RCC 7860 (cell line): ENCODE measurements around the gene TENM4.

Experiments used
- DNase-seq: peaks from one replicate; pipeline ENCODE4 v3.0.0-alpha.2; 2015; ENCODE audit warnings: low spot score
- FAIRE-seq: peaks from 2 replicates; lab custom pipeline; 2012; peaks lifted over from hg19 to GRCh38; lab: Jason Lieb, UNC

The TENM4 gene

DNA sequence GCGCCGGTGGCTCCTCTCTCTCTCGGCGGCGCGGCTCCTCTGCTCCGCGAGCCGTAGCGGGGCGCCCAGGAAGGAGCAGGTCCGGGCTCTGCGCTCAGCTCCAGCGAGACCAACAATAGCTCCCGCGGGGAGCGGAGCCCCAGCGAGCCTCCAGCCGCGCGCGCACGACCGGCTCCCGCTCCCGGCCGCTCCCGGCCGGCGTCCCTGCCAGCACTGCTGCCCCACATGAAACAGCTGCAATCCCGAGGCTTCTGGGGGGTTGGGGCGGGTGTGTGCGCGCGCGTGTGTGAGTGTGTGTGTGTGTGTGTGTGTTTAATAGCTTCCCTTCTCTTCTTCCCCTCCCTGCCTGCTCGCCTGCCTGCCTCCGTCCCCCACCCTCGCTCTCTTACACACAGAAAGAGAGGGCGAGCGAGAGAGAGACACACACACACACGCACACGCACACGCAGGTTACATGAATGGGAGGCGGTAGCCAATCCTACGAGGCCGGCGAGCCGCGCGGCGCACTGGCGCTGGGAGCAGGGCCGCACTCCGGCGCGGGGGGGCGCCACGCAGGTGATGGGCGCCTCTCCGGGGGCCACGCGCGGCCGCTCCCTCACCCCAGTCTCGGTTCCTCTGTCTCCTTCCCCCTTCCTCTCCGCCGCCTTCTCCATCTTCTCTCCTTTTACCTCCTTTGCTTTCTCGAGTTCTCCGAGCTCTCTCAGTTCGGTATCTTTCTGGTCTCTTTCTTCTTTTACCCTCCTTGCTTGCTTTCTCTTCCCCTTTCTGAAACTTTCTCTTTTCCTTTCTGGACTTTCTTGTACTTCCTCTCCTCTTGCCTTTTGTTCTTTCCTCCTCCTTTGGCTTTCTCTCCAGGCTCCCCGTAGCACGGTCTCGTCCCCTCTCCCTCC, at the start of gene TENM4:
Gene TENM4 (minus strand): TSS at position 460 of the 890 bp plus-strand sequence. CDS start 371,086 bp downstream, outside the sequence.
- DNase-seq: peak; percentile 63
- FAIRE-seq: no peak

DNA sequence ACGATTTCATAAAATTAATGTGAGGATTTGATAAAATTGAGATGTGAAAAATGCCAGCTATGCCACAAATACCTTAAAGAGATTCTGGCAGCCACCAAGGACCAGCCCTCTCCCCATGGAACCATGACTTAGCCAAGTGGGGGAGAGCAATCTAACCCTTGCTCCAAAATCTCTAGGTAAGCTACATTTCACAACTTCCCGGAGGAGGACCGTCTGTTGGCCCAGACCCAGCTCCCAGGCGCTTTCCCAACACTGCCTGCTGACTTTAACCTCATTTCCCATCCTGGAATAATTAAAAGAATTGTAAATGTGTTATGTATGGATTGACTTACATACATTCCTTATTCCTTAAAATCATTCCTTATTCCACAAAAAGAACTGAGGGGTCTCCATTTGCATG, 47.5 kb upstream of the TENM4 start:
- FAIRE-seq (no peak), DNase-seq (no peak)

DNA sequence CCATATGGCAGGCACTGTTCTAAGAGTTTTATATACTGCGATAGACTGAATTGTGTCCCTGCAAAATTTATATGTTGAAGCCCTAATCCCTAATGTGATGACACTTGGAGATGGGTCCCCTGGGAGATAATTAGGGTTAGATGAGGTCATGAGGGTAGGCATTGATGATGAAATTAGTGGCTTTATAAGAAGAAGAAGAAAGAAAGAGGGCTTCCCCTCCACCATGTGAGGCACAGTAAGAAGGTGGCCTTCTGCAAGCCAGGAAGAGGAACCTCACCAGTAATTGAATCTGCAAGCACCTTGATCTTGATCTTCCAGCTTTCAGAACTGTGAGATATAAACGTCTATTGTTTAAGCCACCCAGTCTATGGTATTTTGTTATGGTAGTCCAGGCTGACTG, 46.6 kb upstream of the TENM4 start:
- FAIRE-seq (no peak), DNase-seq (no peak)

DNA sequence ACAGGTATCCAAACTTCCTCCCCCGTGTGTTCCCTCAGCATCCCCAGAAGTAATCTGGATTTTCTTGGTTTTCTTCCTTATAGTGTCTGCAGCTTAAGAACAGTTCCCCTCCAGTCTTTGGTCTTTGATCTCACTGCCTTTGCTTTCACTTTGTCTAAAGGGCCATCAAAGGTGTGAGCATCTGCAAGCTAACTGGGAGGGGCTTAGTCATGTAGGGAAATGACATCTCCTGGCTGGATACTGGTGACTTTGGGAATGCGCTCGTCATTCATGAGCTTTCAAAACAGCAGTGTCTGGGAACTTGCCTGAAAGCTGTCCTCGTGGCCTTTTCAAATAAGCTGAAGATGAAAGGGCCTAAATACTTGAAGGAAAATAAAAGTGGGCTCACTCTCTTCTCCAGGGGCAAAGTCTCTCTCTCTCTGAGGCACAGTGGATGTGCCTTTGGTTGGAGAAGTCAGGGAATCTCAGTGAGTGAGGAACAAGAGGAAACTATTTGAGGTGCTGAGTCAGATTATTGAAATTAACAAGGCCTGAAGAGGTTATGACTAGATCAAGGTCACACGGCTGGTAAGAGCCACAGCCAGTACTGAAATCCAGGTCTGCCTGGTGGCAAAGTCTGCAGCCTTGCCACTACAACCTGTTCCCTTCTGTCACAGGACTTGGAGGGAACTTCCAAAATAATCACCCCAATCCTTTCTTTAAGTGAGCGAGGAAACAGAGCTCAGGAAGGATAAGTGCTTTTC, 45.6 kb upstream of the TENM4 start:
- FAIRE-seq (no peak), DNase-seq (no peak)

DNA sequence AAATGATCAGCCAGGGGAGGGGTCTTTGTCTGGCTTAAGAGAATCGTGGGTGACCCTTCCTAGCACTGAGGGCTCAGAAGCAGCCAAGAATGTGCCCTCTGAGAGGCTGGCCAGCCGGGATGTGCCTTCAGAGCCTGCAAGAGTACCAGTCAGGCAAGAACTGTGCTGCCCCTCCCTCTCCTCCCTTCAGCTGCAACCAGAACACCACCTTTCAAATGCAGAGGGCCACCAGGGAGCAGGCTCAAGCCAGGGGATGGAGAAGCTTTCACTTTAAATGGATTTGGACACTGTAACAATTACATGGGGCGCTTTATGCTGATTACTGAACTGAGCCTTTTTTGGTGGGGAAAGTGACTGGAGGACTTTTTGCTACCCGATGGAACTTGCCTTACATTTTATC, 44.9 kb upstream of the TENM4 start:
- FAIRE-seq: no peak
- DNase-seq: no peak

DNA sequence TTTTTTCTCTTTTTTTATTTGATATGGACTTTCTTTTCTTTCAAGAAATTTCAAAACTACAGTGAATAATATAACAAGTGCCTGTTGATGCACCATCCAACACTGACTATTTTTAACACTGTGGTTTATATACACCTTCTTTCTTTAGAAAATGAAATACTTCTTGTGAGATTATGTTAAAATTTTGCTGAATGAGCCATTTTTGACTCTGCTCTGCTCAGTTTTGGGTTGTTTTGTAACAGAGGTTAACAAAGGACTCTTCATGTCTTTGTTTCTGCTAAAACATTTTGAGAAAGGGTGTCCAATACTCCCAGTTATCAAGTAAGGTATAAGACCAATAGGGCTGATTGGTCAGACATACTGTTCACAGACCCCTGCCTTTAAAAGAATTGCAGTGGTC, 44.0 kb upstream of the TENM4 start:
- no peak for FAIRE-seq
- DNase-seq: no peak

DNA sequence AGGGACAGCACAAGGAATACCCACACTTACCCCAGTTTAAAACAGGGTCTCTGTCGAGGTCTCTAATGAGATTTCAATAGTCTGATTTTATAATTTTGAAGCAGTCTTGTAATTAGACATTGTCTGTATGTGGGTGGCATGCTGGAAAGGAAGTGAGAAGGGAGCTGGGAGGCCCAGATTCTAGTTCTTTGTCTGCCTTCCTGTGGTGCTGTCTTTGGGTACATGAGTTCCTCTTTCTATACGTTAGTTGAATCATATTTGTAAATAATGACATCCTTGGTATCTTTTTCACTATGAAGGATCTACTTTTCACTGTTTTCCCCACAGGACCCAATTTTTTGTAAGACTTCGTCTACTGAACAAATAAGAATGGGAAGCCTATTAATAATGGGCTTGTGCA, 42.0 kb upstream of the TENM4 start:
- FAIRE-seq (no peak), DNase-seq (no peak)

DNA sequence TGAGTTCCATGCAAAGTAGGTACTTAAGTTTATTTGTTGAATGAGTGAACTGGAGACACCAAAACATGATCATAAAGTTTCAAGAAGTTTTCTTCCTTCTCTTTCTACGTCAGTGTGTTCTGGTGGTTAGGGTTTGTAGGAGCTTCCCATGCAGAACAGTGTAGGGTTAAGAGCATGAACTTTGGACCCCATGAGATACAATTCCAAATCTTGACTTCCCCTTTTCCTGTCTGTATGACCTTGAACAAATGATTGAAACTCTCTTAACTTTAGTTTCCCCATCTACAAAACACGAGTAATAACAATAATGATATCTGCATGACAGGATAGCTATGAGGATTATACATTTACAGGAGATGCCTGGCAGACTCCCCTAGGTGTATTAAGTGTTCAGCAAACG, 41.0 kb upstream of the TENM4 start:
- DNase-seq (no peak), FAIRE-seq (no peak)

DNA sequence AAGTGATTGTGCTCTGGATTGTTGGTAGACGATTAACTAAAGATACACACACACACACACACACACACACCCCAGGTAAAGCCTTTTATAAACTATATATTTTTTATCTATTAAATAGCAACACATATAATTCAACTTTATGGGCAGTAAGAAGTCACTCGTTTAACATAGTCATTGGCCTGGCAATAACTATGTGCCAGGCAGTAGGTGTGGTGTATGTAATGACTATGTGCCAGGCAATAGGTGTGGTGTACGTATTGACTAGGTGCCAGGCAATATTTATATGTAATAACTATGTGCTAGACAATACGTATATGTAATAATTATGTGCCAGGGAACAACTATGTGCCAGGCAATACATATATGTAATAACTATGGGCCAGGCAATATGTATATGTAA, 40.0 kb upstream of the TENM4 start:
- FAIRE-seq (no peak), DNase-seq (no peak)

DNA sequence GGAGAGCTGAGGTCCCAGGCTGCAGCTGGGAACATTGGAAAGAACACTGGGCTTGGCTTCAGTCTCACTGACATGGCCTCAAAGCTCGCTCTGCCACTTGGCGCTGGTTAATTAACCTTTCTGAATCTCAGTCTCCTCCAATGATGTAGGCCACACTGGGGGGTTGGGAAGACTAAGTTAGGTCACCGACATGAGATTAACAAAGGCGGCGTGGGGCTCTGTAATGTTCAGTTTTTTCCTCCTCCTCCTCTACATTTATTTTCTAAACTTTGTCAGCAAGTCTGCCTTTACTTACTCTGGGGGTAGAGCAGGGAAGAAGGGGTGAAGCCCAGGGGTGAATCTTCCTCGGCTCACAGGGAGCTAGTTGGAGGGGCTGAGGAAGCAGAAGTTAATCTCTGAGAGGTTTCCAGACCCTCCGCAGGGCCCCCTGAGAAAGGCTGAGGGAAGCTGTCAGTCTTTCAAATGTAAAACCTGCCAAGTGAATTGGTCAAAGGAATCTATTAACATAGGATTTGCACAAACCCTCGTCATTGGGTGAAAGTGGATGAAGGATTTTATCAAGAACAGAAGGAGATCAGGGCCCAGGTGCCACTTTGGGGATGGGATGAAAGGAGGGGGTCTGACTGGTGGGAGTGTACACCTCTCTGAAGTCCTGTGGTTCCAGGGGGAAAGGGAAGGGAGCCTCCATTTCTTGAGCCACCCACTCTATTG, 32.1 kb upstream of the TENM4 start:
- FAIRE-seq: no peak
- no peak for DNase-seq

DNA sequence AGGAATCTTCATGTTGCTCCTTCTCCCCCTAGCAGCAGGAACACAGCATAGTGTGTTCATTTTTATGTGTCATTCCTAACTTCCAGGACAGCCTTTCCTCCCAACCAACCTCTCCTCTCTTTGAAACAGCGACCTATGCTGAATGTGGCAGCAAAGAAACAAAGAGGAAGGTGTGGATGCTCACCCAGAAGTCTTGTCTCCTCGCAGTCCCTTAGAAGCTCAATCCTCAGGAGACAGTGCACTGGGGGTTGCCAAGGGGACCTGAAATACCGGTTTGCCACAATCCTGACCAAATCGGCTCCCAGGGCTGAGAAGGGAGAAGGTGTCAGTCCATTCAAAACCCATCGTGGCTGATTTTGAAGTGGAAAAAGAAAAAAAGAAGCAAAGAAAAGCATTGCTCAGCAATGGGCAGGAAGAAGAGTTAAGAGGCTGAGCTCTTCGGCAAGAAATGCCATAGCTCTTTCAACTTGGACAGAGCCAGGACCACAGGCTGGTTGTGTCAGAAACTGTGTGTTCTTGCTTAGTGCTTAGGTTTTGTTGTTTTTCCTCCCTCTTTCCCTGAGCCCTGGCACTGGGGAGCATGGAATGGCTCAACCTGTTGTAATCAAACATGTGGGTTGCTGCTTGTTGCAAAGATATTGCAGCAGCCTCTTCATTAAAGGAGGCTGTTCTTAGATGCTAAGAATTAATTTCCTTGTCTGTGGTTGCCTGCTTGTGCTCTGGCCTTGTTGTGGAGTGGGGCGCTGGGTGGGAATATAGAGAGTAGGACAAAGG, 30.4 kb upstream of the TENM4 start:
- FAIRE-seq: no peak

DNA sequence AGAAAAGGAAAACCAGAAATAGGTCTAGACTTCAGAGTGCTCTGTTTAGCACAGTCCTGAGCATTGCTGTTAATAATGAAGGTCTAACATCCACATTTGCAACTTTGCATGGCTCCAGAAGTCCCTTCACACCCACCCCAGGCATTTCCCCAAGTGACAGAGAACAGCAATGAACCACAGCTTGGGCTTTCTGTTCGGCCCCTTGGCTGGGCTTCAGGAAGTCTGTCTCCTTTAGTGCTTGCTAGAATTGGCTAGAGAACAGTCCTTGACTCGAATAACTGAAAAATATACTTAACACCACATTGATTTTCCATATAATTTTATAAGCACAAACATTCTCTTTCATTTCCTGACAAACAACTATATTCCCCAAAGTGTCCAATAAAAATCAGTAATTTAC, 29.3 kb upstream of the TENM4 start:
- FAIRE-seq (no peak), DNase-seq (no peak)

More for the DNA sequence above, 30.4 kb upstream of the TENM4 start:
- no peak for DNase-seq

DNA sequence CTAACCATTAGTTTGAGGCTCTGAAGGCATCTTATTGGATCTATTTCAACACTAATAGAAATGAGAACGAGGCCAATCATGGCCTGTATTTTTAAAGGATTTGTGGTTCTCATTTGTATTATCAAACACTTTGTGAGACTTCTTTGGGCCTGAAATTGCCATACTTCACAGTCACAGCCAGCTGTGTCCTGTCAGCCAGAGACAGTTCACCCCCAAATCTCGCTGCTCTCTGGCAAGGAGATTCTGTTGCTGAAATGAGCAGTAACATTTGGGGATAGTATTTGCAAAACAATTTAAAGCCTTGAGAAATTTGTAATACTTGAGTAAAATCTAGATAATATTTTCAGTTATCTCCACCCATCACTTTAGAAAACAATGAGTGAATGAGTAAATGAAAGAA, 26.9 kb upstream of the TENM4 start:
- DNase-seq (no peak), FAIRE-seq (no peak)

DNA sequence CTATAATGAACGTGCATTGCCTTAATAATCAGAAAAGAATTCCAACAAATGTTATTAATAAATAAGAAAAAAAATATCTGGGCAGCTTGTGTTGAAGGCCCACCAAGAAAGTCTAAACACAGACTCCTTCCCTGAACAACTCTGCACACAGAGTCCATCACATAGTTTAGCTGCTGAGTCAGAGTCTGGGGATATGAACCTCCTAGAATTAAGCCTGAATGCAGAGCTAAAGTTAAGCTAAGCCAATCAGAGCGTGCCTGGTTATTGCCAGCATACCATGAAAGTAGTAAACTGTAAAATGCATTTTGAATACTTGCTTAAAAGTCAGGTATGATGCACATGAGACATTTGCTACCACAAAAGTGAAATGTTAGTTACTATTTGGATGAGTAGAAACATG, 25.6 kb upstream of the TENM4 start:
- FAIRE-seq (peak; percentile 87), DNase-seq (peak; percentile 64)

DNA sequence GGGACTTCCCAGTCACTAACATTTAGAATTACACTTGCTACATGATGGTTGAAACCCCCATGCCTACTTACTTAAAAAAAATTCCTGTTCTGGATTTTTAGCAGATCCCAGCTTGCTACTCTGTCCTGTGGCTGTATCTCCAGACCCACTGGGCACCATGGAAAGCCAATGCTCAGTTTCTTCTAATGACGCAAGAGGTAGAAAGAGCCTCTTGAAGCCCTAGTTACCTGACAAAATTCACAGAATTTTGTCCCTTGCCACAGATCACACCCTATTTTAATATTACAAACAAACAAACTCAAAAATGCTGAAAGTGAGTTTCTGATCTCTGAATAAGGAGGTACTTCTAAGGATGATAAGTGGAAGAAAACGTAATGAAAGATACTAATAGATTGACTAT, 24.3 kb upstream of the TENM4 start:
- FAIRE-seq: no peak
- DNase-seq: no peak

DNA sequence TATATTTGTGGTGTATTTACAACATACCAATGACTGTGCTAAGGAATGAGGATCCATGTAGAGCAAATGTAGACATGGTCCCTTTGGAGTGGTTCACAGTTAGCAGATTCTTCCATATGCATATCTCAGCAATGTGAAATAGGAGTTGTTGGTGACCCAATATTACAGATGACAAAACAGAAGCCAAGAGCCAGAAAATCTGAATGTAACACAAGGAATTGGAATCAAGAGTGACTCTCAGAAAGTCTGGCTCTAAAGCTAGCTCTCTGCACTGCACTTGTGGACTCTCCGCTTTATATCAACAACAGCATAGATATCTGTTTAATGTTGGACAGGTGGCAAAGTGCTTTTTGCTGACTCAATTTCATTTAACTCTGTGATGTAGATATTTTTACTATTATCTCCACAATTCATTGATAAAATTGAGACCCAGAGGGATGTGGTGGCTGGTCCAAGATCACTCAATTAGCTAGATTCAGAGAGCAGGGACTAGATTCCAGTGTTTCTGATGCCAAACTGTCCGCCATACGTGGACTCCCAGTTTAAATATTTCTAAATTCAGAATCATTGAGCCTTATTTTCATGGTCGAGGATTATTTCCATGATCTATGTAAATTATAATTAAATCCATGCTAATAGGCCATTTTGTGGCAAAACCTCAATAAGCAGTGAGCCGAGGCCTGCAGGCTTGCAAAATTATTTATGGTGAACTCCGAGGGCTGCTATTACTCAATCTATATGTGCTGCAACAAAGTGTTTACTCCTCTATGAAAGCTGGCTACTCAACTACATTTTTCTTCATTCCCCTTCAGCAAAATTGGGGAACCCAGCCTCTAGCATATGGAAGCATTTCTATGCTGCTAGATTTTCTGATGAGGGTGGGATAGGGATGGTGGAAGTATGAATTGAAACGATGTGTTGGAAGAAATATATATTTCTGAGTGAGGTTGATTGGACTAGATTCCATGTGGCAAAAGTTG, 21.1 kb upstream of the TENM4 start:
- FAIRE-seq (no peak), DNase-seq (no peak)

DNA sequence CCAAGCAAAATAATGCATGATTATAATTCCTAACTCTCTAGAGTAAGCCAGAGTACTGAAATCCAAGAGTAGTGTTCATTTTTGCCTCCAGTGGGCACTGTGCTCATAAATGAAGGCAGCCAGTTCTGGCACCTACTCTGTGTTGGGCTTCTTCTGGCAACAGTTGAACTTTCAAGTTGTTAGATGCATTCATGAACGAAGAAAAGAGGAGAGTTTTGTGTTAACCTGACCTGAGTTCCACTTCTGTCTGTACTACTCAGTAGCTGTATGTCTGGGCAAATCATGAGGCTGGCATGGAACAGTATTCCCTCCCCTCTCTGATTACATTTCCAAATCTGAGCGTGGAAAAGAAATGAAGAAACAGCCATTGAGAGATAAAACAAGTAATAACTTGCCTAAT, 20.3 kb upstream of the TENM4 start:
- FAIRE-seq (no peak), DNase-seq (peak; percentile 4)

DNA sequence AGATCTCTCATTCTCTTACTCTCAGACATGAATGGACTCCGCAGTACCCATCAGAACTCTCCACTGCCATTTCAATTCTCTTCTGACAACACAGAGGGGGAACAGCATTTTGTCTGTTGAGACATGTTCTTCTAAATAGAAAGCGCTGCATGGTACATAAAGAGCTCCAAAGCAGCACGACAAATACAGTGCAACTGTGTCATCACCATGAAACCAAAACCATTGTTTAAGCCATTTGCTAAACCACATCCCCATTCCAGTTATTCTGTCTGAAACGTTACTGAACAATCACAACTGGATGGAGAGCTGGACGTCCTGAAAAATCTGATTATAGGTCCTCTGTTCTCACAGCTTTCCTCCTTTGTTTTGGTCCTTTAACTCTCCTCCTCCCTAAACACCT, 17.9 kb upstream of the TENM4 start:
- FAIRE-seq: no peak
- DNase-seq: no peak

DNA sequence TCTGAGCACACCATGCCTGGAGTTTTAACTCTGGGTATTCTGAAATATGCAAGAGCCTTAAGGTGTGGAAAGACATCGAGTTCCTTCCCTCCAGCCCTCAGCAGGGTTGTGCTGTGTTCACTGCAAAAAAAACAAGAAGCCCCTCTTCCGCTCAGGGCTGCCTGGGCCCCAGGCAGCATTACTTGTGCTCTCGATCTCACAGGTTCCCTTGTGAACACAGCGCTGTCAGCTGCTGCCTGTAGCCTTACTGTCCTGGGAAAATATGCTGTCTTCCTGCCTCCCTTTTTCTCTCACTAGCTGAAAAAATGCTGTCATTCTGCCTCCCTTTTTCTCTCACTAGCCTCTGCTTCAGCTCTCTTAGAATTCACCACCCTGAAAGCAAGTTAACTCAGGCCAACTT, 15.7 kb upstream of the TENM4 start:
- FAIRE-seq (no peak), DNase-seq (no peak)

DNA sequence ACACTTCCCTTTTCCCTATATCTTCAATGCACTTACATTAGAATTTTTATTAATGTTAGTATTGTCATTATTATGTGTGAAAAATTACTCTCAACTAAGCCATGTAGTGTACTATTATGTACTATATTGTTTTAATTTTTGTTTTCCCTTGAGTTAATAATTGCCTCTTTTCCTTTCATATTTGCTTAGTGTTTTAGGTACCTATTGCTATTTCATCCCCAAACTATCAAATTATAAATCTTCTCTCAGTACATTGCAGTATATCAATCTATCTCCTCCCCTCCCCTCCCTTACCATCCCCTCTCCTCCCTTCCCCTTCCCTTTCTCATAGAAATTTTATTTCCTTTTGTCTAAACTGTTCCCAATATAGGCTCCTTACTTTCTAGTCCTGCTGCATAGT, 12.8 kb upstream of the TENM4 start:
- DNase-seq: no peak
- no peak for FAIRE-seq
